ENCODE measurements around the gene SP9. TPM values are rescaled to one million over a fixed set of nuclear protein-coding genes. Genes with fewer than 3 reads are reported as not detected.
A peak's percentile ranks its signal among the peaks of the same experiment; 100 is the strongest.

SP9 gene
- total RNA-seq, 1 donor from 2014 or later: 0.16 TPM

DNA sequence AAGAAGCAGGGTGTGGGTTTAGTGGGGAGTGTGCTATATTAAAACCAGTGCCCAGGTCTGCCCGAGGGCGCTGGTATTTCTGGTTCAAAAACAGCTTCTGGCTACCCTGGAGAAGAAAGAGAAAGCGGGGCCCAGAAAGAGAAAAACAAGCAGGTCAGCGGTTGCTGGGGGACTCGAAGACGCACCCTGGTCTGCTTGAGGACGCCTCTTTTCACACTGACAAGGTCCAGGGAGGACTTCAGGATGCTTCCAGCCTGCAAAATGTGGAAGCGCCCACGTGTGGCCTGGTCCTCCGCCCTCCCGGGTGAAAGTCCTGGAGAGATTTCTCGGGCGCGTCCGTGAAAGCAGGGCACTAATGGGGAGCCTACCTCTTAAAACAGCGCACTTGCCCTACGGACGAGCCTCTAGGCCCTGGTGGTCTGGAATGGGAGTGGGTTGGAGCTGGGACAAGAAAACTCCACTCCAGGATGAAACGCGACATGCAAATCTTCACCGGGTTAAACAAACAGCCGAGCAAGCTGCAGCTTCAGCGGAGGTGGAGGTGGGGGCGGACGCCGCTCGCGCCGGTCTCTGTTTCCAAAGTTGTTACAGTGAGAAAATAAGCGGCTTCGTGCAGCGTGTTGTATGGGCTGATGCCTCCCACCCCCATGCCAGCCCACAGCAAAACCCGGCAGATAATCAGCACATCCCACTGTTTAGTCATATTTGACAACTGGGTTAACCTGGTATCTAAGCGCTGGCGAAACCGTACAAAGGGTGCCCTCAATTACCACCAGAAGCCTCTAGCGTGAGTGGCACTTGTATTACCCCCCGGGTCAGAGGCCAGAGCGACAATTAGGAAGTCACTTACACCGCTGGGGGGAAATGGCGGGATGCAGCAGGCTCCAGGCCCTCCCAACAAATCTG is 1.1 kb upstream of the SP9 start:
- no peak for DNase-seq (ENCODE audit: low read depth)

DNA sequence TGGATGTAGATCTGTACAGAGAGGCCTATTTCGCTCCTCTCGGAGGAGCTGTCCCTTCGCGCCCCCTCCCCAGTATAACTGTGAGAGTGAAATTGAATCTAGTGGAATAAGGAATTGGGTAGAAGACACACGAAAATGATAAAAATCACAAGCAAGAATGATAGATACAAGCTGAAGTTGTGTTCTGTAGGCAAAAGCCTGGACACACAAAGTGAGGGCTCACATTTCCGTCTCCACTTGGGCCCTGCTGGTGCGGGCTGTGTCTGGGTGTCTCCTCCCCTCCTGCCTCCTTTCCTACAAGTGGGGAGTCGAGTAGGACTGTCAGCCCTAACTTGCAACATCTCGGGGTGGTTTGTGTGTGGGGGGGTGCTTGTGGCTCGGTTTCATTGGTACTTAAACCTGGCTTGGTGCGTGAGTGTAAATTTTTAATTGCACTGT is 457 bp upstream of the SP9 start:
- no peak for DNase-seq (ENCODE audit: low read depth)

DNA sequence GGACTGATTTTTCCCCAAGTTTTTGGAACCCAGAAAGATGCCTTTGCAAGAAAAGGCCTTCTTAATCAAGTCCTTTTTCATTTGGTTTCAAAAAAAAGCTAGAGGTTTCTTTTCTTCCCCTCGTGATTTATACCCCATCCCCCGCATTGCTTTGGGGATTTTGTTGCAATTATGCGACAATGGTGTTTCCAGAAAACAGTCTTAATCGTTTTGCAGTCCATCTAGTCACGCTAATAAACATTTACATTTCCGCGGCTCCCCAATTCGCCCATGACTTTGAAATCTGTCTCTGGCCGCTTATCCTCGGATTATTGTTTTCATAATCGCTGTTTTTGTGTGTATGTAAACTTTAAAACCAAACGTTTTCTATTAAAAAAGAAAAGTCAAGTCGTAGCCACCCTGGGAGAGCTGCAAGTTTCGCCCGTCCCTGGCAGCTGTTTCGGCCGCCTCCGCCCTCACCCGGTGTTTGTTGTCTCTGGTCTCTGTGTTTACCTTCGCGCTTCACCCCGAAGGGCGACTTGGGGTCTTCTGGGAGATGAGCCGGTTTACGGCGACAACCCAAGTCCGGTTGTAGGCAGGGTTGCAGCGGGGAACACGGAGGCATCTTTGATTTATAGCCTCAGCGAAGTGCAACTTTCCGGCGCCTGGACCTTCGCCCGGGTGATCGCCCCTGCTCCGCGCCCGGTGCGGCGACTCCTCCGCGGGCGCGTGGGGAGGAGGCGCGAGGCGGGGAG is 667 bp downstream of the SP9 start:
- peak; percentile 23 for DNase-seq (ENCODE audit: low read depth)

DNA sequence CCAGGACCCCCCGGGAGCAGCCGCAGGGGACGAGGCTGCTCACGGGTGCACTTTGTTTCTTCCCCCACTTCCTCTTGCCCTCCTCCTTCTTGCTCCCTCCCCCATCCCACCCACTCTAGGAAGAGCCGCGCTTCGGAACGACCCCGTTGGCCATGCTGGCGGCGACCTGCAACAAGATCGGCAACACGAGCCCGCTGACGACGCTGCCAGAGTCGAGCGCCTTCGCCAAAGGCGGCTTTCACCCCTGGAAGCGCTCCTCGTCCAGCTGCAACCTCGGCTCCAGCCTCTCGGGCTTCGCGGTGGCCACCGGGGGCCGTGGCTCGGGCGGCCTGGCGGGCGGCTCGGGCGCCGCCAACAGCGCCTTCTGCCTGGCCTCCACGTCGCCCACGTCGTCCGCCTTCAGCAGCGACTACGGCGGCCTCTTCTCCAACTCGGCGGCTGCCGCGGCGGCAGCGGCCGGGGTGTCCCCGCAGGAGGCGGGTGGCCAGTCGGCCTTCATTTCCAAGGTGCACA is 1.3 kb downstream of the SP9 start:
- DNase-seq (ENCODE audit: low read depth): peak; percentile 27

DNA sequence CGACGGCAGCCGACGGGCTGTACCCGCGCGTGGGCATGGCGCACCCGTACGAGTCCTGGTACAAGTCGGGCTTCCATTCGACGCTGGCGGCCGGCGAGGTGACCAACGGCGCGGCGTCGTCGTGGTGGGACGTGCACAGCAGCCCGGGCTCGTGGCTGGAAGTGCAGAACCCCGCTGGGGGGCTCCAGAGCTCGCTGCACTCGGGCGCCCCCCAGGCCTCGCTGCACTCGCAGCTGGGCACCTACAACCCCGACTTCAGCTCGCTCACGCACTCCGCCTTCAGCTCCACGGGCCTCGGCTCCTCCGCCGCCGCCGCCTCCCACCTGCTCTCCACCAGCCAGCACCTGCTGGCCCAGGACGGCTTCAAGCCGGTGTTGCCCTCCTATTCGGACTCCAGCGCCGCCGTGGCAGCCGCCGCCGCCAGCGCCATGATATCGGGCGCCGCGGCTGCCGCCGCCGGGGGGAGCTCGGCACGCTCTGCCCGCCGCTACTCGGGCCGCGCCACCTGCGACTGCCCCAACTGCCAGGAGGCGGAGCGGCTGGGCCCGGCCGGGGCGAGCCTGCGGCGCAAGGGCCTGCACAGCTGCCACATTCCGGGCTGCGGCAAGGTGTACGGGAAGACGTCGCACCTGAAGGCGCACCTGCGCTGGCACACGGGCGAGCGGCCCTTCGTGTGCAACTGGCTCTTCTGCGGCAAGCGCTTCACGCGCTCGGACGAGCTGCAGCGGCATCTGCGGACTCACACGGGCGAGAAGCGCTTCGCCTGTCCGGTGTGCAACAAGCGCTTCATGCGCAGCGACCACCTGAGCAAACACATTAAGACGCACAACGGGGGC is 2.0 kb downstream of the SP9 start:
- DNase-seq (ENCODE audit: low read depth): peak; percentile 53

DNA sequence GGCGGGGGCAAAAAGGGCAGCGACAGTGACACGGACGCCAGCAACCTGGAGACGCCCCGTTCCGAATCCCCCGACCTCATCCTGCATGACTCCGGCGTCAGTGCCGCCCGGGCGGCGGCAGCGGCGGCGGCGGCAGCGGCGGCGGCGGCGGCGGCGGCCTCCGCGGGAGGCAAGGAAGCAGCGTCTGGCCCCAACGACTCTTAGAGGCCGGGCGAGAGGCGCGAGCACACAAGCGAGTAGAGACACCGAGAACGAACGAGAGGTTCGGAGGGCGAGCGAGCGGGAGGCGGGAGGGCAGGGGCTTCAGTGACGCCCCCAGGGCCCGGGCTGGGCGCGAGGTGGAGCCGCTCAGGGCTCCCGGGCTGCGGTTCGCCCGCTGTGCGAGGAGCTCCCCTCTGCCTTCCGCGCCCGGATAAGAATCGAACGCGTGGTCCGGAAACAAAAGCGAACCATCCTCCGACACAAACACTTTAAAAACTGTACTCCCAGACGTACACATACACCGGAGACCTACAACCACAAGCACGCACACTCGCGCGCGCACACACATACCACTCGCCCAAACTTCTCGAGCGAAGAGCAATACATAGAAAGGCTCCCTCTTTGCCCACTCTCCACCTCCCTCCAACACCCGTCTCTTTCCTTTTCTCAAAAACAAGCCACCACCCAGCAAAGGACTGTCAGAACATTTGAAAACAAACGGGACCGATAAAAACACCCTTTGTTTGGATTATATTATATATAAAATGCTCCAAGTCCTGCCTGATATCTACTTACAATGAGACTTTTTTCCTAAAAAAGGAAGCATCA is 2.8 kb downstream of the SP9 start:
- peak; percentile 17 for DNase-seq (ENCODE audit: low read depth)

DNA sequence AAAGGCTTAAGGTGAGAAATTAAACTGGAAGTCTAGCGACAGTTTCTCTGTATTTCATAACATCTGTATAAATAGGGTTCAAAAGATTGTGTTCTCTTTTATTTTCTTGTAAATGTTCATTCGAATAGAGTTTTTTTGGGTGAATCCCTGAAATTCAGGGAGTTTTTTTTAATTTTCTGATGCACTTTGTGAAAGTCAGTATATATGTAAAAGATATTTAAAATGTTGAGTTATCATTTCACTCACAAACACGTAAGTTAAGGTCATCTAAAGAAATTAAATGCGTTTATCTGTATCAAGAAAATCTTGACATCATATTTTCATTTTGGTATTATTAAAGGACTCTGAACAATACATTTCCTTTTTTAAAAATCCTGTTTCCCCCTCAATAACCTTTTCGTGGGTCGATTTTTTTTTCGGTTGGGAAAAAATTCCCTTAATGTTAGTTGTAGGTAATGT is 3.4 kb downstream of the SP9 start:
- DNase-seq (ENCODE audit: low read depth): no peak

DNA sequence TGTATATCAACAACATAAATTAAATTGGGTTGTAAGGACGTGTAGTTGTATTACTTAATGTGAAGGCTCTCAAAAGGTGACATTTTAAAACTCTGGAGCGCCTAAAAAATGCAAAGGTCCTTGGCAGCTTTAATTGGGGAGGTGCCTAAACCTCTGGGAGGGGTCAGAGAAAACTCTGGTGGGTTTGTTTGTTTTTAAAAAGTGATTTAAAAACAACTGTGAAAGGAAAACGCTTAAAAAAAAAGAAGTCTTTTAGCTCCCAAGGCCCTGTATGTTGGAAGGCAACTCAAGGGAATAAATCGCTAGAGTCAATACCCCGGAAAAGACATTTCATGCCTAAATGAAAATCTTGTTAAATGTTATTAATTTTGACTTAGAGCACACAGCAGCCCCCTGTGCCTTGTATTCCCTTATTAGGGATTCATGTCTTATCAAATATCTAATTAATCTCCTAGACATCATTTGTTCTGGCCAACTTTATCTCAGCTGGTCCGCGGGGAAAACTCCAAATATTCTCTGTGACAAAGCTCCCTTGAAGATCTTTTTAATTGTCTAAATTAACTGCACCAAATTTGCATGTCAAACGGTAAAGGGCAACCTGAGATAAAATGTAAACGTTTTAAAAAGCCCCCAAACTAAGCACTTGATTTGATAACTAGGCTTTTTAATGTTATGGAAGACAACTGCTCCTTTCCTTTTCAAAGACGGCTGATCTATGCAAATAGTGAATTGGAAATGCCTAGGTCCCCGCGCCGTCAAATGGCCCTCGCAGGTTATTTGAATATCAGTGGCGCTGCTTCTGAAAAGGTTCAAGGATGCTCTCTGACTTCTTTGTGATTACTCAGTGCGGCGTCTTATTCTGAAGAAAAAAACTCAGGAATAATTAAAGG is 4.2 kb downstream of the SP9 start:
- no peak for DNase-seq (ENCODE audit: low read depth)

DNA sequence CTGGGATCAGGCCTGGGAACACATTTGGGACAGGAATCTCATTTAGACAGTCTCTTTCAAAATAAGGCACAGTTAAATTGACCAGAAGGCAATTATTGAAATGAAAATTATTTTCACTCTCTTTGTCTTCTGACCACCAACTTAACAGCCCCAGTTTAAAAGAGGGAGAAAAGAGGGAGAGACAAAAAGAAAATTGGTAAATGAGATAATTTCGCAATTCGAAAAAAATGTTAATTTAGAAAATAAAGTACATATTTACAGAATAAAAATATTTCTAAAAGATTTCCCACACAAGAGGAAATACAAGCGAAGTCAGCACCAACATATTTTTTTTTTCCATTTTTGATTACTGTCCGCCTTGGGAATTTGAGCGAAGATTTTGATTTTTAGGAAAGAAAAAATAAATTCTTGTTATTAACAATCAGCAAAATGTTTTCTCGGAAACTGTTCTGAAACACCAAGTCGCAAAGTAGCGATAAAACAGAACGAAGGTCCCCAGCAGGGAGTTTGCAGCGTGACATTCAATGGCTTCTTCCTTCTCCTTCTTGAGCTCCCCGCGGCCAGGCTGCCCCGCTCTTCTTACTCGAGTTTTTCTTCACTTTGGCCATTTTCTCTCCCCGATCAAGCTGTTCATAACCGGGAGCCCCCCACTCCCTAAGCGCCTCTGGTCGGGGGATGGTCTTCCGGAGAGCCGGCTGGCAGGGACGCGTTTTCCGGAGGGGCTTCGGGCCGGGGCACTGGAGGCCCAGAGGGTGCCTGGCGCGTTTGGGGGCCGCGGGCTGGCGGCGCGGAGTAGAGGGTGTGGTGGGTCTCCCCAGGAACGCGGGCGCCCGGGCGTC is 5.0 kb downstream of the SP9 start:
- DNase-seq (ENCODE audit: low read depth): no peak

DNA sequence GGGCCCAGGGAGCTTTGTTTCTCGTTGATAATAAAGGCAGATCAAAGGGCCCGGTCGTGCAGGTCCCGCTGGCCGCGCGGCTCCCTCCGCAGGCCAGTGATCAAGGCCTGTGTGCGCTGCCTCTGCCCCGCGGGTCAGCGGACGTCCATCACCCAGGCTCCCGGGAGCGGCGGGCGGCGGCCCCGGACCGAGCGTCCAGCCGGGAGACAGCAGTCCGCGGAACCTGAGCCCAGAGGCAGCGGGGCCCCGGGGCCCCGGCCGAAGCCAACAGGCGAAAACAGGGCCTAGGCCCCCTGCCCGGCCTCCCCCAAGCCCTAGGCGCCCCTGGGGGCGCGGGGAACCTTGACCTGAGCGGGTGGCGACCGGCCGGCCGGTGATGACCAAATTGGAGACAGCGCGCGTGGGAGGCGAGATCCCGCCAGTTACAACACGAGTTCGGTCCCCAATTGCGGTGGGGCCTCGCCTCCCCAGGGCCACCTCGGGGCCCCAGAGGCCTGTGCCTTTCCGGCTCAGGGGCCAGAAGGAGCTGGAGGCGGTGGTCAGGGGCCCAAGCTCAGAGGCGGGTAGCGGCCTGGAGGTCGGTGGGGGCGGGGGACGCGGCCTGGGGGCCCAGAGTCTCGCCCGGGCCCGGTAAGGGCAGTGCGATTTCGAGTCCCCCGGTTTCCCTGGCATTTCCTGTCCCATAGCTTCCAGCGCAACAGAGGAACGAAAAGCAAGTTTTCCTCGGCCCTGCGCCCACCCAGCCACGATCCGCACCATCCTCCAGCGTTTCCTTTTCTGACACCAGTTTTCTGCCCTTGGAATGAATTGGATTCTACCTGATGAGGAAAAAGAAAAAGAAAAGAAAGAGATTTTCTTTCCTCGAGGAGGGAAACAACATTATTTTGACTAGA is 5.9 kb downstream of the SP9 start:
- no peak for DNase-seq (ENCODE audit: low read depth)

DNA sequence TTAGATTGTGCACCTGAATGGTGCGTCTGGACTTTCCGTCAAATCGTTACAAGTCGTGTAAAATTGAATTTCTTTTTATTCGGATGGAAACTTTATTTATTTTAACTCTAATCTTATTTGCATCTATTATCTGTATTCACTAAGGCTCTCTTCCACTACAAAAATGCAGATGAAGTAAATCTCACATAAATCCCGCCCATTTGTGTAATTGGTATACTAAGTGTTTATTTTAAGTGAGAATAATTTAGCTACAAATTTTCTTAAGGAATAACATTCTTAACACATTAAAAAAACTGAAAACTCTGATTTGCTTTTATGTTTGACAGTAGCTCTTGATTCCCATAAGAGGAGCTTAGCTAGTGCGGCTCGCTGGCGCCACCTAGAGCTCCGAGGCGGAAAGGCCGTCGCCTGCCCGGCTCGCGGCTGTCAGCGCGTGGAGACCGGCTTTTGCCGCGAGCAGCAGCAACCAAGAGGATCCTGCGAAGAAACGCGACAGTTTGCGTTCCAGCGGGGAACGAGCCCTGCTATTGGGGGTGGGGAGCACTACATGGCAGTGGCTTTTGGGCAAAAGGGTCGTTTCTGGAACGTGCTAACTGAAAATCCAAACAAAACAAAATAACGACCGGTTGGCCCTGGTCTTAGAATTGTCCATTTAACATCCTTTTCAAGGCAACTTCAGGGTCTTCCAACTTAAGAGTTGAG is 6.7 kb downstream of the SP9 start:
- peak; percentile 79 for DNase-seq (ENCODE audit: low read depth)

DNA sequence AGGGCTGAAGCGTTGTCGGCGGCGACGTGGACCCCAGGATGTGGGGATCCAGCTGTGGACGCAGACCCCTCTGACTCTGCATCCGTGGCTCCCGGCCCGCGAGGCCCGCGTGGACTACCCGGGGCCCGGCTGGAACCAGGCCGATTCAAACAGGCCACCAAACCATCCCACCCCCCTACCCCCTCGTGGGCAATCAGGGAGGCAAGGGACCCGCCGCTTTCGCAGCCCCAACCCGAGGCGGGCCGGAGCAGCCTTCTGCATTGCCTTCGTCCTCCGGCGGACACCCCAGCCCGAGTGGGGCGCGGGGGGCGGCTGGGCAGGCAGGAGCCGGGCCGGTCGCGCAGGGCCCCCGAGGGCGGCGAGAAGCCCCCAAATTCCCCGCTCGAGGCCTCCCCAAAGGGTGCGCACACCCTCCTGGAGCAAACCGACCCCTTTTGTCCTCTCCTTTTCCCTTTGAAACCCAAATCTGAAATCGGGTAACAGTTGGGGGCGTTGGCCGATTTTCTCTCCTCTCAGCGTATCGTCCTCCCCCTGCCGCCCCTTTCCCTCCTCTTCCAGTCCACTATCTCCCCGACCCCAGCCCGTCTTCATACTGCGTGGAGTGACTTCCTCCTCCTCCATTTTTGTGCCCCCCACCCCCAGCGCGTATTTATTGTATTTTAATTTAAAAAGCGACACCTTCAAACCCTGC is 7.4 kb downstream of the SP9 start:
- DNase-seq (ENCODE audit: low read depth): no peak

DNA sequence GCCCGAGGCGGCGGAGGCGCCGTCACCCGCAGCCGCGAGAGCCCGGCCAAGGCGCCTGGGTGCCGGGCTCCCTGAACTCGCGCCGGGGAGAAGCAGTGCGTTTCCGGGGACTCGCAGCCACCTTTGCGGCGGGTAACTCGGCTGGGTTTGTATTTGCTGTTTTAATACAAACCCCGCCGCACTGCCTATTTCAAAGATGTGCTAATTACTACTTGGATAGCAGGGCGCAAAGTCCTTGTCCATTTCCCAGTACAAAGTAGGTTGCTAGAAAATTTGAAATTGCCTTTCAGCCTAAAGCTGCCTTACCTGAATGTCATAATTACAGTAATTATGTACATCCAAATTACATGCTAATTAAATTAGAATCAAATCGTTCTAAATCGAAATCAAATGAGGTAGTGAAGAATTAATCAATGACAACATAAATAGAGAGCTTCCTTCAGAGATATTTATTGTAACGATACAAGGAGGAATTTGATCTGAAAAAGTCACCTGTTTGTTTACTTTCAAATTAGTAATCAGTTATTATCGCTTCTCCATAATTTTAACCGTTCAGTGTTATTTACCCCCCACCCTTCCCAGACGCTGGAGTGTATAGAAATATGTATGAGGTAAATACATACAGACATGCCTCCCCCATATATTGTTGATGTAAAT is 8.1 kb downstream of the SP9 start:
- no peak for DNase-seq (ENCODE audit: low read depth)

DNA sequence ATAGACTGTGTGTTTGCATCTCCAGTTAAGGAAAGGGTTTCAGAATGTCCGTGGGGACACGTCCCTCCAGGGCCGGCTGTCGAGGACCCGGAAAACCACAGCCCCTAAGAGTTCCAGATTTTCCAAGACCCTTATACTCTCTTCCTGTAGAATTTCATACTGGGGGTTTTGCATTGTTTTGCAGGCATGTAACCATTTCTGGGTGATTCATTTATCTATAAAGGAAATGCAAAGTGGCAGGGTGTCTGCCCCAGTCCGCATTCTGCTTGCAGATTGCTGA is 8.5 kb downstream of the SP9 start:
- DNase-seq (ENCODE audit: low read depth): no peak

DNA sequence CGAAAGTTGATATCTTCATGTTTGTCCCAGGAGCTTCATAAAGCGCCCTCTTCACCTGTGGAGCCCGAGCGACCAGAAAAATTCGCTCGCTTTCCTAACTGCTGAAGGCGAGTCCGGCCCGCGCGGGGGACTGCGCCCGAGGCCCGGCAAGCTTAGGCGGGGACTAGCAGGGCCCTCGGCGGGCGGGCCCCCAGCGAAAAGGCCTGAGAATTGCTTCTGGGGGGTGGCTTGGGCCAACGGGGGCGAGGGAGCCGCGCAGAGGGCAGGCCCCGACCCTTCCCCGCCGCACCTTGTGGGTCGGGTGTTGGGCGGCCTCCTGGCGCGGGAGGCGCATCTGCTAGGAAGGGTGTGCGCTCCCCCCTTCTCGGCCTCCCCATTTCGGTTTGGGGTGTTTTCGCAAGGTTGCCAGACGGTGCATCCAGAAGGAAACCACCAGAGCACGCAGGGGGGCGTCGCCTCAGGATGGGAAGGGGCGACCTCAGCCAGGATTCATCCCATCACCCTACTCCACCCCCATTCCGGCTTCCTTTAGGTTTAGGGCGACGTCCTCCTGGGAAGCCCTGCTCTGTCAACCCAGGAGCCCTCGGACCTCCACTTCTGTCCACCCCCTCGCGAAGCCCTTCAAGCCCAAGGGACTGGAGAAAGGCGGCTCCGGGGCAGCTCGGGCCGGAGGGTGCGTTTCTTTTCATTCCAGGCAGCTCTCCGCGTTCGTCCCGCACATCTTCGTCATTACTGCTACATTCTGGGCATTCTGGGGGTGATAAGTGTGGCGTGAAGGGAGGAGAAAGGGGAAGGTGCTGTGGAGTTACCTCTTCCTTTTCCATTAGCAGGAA is 9.1 kb downstream of the SP9 start:
- DNase-seq (ENCODE audit: low read depth): no peak

All from myocyte (in vitro differentiated cells).